SU-DHL-6 (cell line): Measurements from ENCODE around the gene STPG3.

ENCODE experiments used
- EZH2phosphoT487 ChIP-seq: fragments of 200-600 bp; sonication (generic), shearing (Covaris generic); conservative IDR thresholded peaks from 2 replicates; pipeline ENCODE4 v1.6.1; 2018; ENCODE audit warnings: mild to moderate bottlenecking, antibody characterized with exemption, low read length, moderate library complexity, mixed read lengths
- TF ChIP-seq, protein P1 (sequence below): fragments of 200-600 bp; sonication (generic); IDR thresholded peaks from one replicate; pipeline ENCODE4 v1.5.1; 2017; ENCODE audit warnings: antibody characterized with exemption, mild to moderate bottlenecking, low read length, moderate library complexity; ENCODE audit not compliant: insufficient read depth, poor library complexity, severe bottlenecking

DNA sequence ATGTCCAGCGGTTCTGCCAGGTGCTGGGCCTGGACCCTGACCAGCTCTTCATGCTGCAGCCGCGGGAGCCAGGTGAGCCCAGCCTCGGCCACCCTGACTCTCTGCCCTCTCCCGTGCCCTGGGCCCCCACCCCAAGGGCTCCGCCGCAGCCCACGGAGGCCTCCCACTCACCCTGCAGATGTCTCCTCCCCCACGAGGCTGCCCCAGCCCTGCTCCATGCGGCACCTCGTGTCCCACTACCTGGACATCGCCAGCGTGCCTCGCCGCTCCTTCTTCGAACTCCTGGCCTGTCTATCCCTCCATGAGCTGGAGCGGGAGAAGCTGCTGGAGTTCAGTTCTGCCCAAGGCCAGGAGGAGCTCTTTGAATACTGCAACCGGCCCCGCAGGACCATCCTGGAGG, 36.5 kb upstream of the STPG3 start:
- TF ChIP-seq, protein P1, sequence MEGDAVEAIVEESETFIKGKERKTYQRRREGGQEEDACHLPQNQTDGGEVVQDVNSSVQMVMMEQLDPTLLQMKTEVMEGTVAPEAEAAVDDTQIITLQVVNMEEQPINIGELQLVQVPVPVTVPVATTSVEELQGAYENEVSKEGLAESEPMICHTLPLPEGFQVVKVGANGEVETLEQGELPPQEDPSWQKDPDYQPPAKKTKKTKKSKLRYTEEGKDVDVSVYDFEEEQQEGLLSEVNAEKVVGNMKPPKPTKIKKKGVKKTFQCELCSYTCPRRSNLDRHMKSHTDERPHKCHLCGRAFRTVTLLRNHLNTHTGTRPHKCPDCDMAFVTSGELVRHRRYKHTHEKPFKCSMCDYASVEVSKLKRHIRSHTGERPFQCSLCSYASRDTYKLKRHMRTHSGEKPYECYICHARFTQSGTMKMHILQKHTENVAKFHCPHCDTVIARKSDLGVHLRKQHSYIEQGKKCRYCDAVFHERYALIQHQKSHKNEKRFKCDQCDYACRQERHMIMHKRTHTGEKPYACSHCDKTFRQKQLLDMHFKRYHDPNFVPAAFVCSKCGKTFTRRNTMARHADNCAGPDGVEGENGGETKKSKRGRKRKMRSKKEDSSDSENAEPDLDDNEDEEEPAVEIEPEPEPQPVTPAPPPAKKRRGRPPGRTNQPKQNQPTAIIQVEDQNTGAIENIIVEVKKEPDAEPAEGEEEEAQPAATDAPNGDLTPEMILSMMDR = no peak
- TF ChIP-seq EZH2phosphoT487 = no peak
